ENCODE results near the gene CHRM4. TPM values are rescaled to one million over a fixed set of nuclear protein-coding genes. Genes with fewer than 3 reads are reported as not detected.

The CHRM4 gene
- total RNA-seq, 1 donor from 2014 or later: 0.35 TPM

GRCh38 chr11:46335271-46335670 is 56.3 kb downstream of the CHRM4 start:
- peaks cover 32% of the 10 kb centered on the region for H3K27me3 ChIP-seq
- intact Hi-C loops (cut with DNase I): no loop called here
- H3K9me3 ChIP-seq: no peaks in the 10 kb centered on the region
- no peak for TF ChIP-seq CTCF (IDR thresholded peaks at IDR 0.05)
- H3K36me3 ChIP-seq: no peaks in the 10 kb centered on the region
- peaks cover 35% of the 10 kb centered on the region for H3K4me1 ChIP-seq
- H3K4me3 ChIP-seq: no peak overlapping the region
- no peak overlapping the region for H3K27ac ChIP-seq
- no peak for ATAC-seq
- no peak for DNase-seq

- Histone ChIP-seq H3K9me3 (no peaks in the 10 kb centered on the region), H3K27me3 (peaks cover 32% of the 10 kb centered on the region), H3K36me3 (no peaks in the 10 kb centered on the region), H3K27ac (no peak overlapping the region), H3K4me3 (no peak overlapping the region), H3K4me1 (peaks cover 24% of the 10 kb centered on the region)
- ATAC-seq (no peak), DNase-seq (no peak)
- no peak for TF ChIP-seq CTCF (IDR thresholded peaks at IDR 0.05)
- intact Hi-C loops (cut with DNase I): no loop called here
Measured at GRCh38 chr11:46334211-46334610, 57.4 kb downstream of the CHRM4 start.

Small RNA genes within 50 kb of the gene (microRNA-seq; reads per million reads assigned to microRNA genes)
- not detected for gene MIR4688 (ENCODE audit: borderline microRNAs expressed)

Other genes with a start within 250 kb of the CHRM4 start
- gene CREB3L1, start 114.1 kb downstream of the CHRM4 start, total RNA-seq: 47.4 TPM
- 50.4 TPM for gene DGKZ, start 44.3 kb downstream of the CHRM4 start, total RNA-seq
- gene MDK, start 10.1 kb downstream of the CHRM4 start, total RNA-seq: 24.7 TPM
- 33.9 TPM for gene AMBRA1, start 202.2 kb upstream of the CHRM4 start, total RNA-seq
- 5.2 TPM for gene HARBI1, start 225.5 kb upstream of the CHRM4 start, total RNA-seq
- gene ATG13, start 225.8 kb upstream of the CHRM4 start, total RNA-seq: 61.1 TPM